Measurements from ENCODE around the gene PCSK4. TPM values are rescaled to one million over a fixed set of nuclear protein-coding genes. Genes with fewer than 3 reads are reported as not detected.

PCSK4 gene
- polyA plus RNA-seq, 1 of the 3 experiments (the other 2 are of a cell fraction) = 6.6 TPM

DNA sequence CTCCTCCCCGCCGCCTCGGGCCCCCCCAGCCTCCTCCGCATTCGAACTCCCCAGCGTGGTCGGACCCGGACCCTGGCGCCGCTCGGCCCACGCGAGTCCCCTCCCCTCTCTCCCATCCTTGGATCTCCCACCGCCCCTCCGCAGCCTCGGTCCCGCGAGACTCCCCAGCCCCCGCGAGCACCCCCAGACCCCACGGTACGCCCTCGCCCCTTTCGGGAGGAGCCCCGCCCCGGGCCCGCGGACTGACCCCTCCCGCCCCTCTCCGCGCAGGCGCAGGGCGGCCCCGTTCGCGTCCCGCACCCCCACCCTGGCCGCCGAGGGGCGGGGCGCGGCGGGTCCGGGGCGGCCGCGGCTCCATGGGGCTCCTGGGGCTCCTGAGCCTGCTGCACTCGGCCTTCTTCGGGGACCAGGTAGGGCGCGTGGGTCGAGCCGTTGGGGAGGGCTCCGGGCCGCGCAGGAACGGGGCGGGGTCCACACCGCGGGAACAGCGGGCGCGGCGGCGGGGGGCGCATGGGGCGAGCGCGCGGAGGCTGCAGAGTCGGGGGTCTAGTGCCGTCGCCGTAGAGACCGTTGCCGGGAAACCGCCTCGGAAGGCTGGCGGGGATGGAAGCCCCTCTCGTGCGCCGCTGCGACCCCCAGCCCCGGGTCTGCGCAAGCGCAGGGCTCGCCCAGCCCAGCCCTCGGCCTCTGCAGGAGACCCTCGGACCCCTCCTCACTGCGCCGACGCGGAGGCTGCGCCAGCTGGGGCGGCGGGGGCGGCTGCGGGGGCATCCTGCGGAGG is 44.0 kb downstream of the PCSK4 start:
- Histone ChIP-seq H3K4me3 (ENCODE audit: low read depth in 2 of 2, low read length in 1 of 2) (peak overlapping the region; percentile 64 to 68), H3K79me2 (ENCODE audit: insufficient read depth) (peaks cover 11% of the 10 kb centered on the region), H3K9ac (no peak overlapping the region), H3K4me1 (ENCODE audit: control insufficient read depth in 1 of 2, insufficient read depth in 2 of 2, low read depth in 1 of 2, low read length in 1 of 2) (peaks cover 3 to 30% of the 10 kb centered on the region in 2 experiments; a peak in 3 of 4 replicates), H3K9me3 (no peaks in the 10 kb centered on the region), H3K27me3 (ENCODE audit: insufficient read depth) (no peaks in the 10 kb centered on the region), H4K20me1 (ENCODE audit: insufficient read depth) (peaks cover 52% of the 10 kb centered on the region), H3K36me3 (replicated peaks in 1 of 2; ENCODE audit: control insufficient read depth in 1 of 2, insufficient read depth in 2 of 2, low read length in 1 of 2) (peaks cover 15 to 20% of the 10 kb centered on the region in 2 experiments), H3K9me2 (no peaks in the 10 kb centered on the region), H3F3A (replicated peaks; ENCODE audit: insufficient read depth) (peaks cover 48% of the 10 kb centered on the region), H2AFZ (ENCODE audit: low read depth) (no peak overlapping the region), H3K4me2 (peak overlapping the region; percentile 90), H3K27ac (ENCODE audit: low read depth in 2 of 2, low read length in 1 of 2) (peak overlapping the region in 1 of 2 experiments; percentile 75; a peak in 1 of 4 replicates)
- POLR2A ChIA-PET = interaction anchor here (0.6 to 1.6 kb wide), 4 partner anchors 177 to 592 kb away, joined by 3 to 10 read pairs (median 4); partner anchors contain the start of gene CIRBP
- TF ChIP-seq NRF1 (IDR thresholded peaks at IDR 0.05; ENCODE audit: low read depth, low read length) (peak; percentile 73), TEAD4 (IDR thresholded peaks at IDR 0.05; ENCODE audit: borderline replicate concordance, insufficient read depth) (no peak), CHD2 (IDR thresholded peaks at IDR 0.05; ENCODE audit: low read length, partially characterized antibody) (peak; percentile 94), EP300 (IDR thresholded peaks at IDR 0.05; ENCODE audit: borderline replicate concordance in 1 of 2, low read depth in 1 of 2, low read length in 1 of 2) (no peak), RAD21 (IDR thresholded peaks at IDR 0.05; ENCODE audit: low read length) (no peak)
- TF ChIP-seq, protein P1, sequence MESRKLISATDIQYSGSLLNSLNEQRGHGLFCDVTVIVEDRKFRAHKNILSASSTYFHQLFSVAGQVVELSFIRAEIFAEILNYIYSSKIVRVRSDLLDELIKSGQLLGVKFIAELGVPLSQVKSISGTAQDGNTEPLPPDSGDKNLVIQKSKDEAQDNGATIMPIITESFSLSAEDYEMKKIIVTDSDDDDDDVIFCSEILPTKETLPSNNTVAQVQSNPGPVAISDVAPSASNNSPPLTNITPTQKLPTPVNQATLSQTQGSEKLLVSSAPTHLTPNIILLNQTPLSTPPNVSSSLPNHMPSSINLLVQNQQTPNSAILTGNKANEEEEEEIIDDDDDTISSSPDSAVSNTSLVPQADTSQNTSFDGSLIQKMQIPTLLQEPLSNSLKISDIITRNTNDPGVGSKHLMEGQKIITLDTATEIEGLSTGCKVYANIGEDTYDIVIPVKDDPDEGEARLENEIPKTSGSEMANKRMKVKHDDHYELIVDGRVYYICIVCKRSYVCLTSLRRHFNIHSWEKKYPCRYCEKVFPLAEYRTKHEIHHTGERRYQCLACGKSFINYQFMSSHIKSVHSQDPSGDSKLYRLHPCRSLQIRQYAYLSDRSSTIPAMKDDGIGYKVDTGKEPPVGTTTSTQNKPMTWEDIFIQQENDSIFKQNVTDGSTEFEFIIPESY (IDR thresholded peaks at IDR 0.05; ENCODE audit: borderline replicate concordance, low read depth) = no peak
- TF ChIP-seq, protein P2, sequence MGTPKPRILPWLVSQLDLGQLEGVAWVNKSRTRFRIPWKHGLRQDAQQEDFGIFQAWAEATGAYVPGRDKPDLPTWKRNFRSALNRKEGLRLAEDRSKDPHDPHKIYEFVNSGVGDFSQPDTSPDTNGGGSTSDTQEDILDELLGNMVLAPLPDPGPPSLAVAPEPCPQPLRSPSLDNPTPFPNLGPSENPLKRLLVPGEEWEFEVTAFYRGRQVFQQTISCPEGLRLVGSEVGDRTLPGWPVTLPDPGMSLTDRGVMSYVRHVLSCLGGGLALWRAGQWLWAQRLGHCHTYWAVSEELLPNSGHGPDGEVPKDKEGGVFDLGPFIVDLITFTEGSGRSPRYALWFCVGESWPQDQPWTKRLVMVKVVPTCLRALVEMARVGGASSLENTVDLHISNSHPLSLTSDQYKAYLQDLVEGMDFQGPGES (IDR thresholded peaks at IDR 0.05; ENCODE audit: low read depth, low read length) = no peak
- CTCF ChIA-PET = interaction anchor here (0.8 to 2.8 kb wide), 19 partner anchors 8 to 202 kb away, joined by 3 to 21 read pairs (median 5); no protein-coding TSS in a partner anchor
- peak; percentile 99 for DNase-seq
- WGBS (ENCODE audit: low lambda C conversion rate) = 0% methylated on average over 3 of the region's 99 CpGs

DNA sequence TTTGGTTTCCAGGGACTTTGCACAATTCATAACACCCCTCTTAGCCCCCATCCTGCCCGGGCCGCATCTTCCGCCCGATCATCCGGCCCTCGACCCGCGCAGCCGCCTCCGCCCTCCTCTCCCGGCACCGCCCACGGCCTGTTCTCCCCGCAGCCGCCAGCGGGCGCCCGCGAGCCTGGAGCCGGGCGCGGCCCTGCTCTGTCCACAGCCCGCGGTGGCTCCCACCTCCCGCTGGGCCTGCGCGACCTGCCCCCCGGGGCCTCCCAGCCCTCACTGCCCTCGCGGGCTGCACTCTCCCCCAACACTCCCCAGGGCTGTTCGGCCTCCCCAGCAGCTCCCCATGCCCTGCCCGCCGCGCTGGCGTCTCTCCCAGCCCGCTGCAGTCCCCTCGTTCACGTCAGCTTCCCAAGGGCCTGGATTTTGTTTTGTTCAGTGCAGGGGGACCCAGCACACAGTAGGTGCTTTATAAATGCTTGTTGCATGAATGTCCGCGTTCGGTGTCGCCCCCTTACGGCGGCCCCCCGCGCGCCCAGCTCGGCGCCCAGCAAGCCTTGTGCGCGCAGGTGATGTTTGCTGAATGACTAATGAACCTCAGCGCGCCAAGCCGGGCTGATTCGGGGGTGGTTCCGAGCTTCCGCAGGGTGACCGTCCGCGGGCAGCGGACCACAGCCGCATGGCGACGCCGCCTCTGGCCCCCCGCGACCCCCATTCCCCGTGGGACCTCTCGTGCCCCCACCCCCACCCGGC is 44.8 kb downstream of the PCSK4 start:
- H3K79me2 ChIP-seq (ENCODE audit: insufficient read depth) = peaks cover 18% of the 10 kb centered on the region
- H4K20me1 ChIP-seq (ENCODE audit: insufficient read depth) = peaks cover 55% of the 10 kb centered on the region
- no peak overlapping the region for H2AFZ ChIP-seq (ENCODE audit: low read depth)
- H3K4me3 ChIP-seq (ENCODE audit: low read depth in 2 of 2, low read length in 1 of 2) = peak overlapping the region; percentile 64 to 68
- peak overlapping the region in 1 of 2 experiments; percentile 60; a peak in 1 of 4 replicates for H3K27ac ChIP-seq (ENCODE audit: low read depth in 2 of 2, low read length in 1 of 2)
- peaks cover 56% of the 10 kb centered on the region for H3F3A ChIP-seq (replicated peaks; ENCODE audit: insufficient read depth)
- no peak overlapping the region for H3K9ac ChIP-seq
- WGBS (ENCODE audit: low lambda C conversion rate) = 2% methylated on average over 14 of the region's 70 CpGs
- H3K4me1 ChIP-seq (ENCODE audit: control insufficient read depth in 1 of 2, insufficient read depth in 2 of 2, low read depth in 1 of 2, low read length in 1 of 2) = peaks cover 3 to 32% of the 10 kb centered on the region in 2 experiments; a peak in 3 of 4 replicates
- no peaks in the 10 kb centered on the region for H3K9me2 ChIP-seq
- ChIA-PET POLR2A (interaction anchor here (0.6 to 1.7 kb wide), 4 partner anchors 8 to 592 kb away, joined by 3 to 10 read pairs (median 4); partner anchors contain the start of gene CIRBP), CTCF (interaction anchor here (0.8 to 2.8 kb wide), 24 partner anchors 8 to 201 kb away, joined by 3 to 21 read pairs (median 4); partner anchors contain the start of gene REEP6)
- H3K4me2 ChIP-seq = peak overlapping the region; percentile 90
- DNase-seq = peak; percentile 94
- peaks cover 23 to 26% of the 10 kb centered on the region in 2 experiments for H3K36me3 ChIP-seq (replicated peaks in 1 of 2; ENCODE audit: control insufficient read depth in 1 of 2, insufficient read depth in 2 of 2, low read length in 1 of 2)
- H3K9me3 ChIP-seq = no peaks in the 10 kb centered on the region
- no peaks in the 10 kb centered on the region for H3K27me3 ChIP-seq (ENCODE audit: insufficient read depth)
- TF ChIP-seq FOXJ3 (CRISPR knock-in tag; IDR thresholded peaks at IDR 0.05) = no peak
- TF ChIP-seq RAD21 (IDR thresholded peaks at IDR 0.05; ENCODE audit: low read length) = peak; percentile 56
- 0 out of 4 replicates have a peak, but pooled peaks of 1 of the 2 experiments have one; percentile 7 for TF ChIP-seq EP300 (IDR thresholded peaks at IDR 0.05; ENCODE audit: borderline replicate concordance in 1 of 2, low read depth in 1 of 2, low read length in 1 of 2)
- peak; percentile 21 for TF ChIP-seq CHD2 (IDR thresholded peaks at IDR 0.05; ENCODE audit: low read length, partially characterized antibody)
- TF ChIP-seq NRF1 (IDR thresholded peaks at IDR 0.05; ENCODE audit: low read depth, low read length) = peak; percentile 62
- TF ChIP-seq SMC3 (IDR thresholded peaks at IDR 0.05; ENCODE audit: low read depth, low read length) = peak; percentile 35; the same call in 1 of the 2 replicates
- TF ChIP-seq, protein P3, sequence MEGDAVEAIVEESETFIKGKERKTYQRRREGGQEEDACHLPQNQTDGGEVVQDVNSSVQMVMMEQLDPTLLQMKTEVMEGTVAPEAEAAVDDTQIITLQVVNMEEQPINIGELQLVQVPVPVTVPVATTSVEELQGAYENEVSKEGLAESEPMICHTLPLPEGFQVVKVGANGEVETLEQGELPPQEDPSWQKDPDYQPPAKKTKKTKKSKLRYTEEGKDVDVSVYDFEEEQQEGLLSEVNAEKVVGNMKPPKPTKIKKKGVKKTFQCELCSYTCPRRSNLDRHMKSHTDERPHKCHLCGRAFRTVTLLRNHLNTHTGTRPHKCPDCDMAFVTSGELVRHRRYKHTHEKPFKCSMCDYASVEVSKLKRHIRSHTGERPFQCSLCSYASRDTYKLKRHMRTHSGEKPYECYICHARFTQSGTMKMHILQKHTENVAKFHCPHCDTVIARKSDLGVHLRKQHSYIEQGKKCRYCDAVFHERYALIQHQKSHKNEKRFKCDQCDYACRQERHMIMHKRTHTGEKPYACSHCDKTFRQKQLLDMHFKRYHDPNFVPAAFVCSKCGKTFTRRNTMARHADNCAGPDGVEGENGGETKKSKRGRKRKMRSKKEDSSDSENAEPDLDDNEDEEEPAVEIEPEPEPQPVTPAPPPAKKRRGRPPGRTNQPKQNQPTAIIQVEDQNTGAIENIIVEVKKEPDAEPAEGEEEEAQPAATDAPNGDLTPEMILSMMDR (IDR thresholded peaks at IDR 0.05) = peak; percentile 83
- TF ChIP-seq REST (IDR thresholded peaks at IDR 0.05; ENCODE audit: low read depth, low read length) = peak; percentile 58; the same call in 1 of the 2 replicates
- peak; percentile 60; the same call in 1 of the 2 replicates for TF ChIP-seq MXI1 (IDR thresholded peaks at IDR 0.05; ENCODE audit: low read depth, low read length)

Data from SK-N-SH (cell line).